GM19452 (cell line): ENCODE data around the gene SLC2A1.

ENCODE experiments used
- ATAC-seq: cut with Tn5 transposase; IDR thresholded peaks from one replicate; pipeline ENCODE4 v1.9.1; 2021; ENCODE audit not compliant: unreplicated experiment

The SLC2A1 gene

GRCh38 chr1:42979896-42980800, 21.5 kb upstream of the SLC2A1 start:
- ATAC-seq: no peak

- ATAC-seq: no peak
These were observed 20.4 kb upstream of the SLC2A1 start for GRCh38 chr1:42979036-42979430.

GRCh38 chr1:42978317-42979035, 19.8 kb upstream of the SLC2A1 start:
- no peak for ATAC-seq

GRCh38 chr1:42977653-42978052, 19.0 kb upstream of the SLC2A1 start:
- ATAC-seq: no peak

- no peak for ATAC-seq
These were observed 17.0 kb upstream of the SLC2A1 start for GRCh38 chr1:42975561-42976225.

- no peak for ATAC-seq
These were observed 16.2 kb upstream of the SLC2A1 start for GRCh38 chr1:42974767-42975437.

- ATAC-seq: no peak
These were observed 15.1 kb upstream of the SLC2A1 start for GRCh38 chr1:42973799-42974198.

GRCh38 chr1:42973286-42973685, 14.6 kb upstream of the SLC2A1 start:
- ATAC-seq: no peak

- no peak for ATAC-seq
These were observed 13.2 kb upstream of the SLC2A1 start for GRCh38 chr1:42971841-42972291.

GRCh38 chr1:42970143-42970542, 11.5 kb upstream of the SLC2A1 start:
- no peak for ATAC-seq

GRCh38 chr1:42968654-42969053, 10.0 kb upstream of the SLC2A1 start:
- no peak for ATAC-seq

GRCh38 chr1:42966688-42967612, 8.3 kb upstream of the SLC2A1 start:
- no peak for ATAC-seq

- ATAC-seq: no peak
These were observed 6.7 kb upstream of the SLC2A1 start for GRCh38 chr1:42965378-42965777.

GRCh38 chr1:42964044-42964812, 5.6 kb upstream of the SLC2A1 start:
- no peak for ATAC-seq

GRCh38 chr1:42963378-42964043, 4.8 kb upstream of the SLC2A1 start:
- ATAC-seq: no peak

- ATAC-seq: no peak
These were observed 4.1 kb upstream of the SLC2A1 start for GRCh38 chr1:42962641-42963377.

- ATAC-seq: no peak
These were observed 2.8 kb upstream of the SLC2A1 start for GRCh38 chr1:42961312-42962091.
